CD4-positive, alpha-beta T cell treated with Interleukin-4 for 4 hours (primary cell): ENCODE data around the gene WHRN.

Experiments used
- DNase-seq: peaks from one replicate; pipeline ENCODE4 v3.0.0-alpha.2; 2020

WHRN gene

DNA sequence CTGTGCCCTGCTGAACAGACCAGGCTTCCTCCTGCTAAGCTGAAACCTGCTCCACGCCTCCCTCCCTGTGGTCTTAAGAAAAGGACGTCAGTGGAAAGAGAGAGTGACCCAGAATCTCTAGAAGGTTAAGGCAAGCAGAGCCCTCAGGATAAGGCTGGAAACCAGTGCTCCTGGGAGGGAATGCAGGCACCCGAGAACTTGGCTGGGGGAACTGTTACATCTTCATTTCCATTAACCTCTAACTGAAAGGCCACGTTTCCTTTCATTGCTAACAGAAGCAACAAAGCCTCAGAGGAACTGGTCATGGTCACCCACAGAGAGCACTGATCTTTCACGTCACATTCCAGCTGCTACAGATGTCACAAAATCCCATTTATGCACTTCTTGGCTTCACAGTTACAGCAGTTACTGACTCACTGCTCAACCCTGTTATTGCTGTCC is 91.4 kb downstream of the WHRN start:
- DNase-seq: no peak

DNA sequence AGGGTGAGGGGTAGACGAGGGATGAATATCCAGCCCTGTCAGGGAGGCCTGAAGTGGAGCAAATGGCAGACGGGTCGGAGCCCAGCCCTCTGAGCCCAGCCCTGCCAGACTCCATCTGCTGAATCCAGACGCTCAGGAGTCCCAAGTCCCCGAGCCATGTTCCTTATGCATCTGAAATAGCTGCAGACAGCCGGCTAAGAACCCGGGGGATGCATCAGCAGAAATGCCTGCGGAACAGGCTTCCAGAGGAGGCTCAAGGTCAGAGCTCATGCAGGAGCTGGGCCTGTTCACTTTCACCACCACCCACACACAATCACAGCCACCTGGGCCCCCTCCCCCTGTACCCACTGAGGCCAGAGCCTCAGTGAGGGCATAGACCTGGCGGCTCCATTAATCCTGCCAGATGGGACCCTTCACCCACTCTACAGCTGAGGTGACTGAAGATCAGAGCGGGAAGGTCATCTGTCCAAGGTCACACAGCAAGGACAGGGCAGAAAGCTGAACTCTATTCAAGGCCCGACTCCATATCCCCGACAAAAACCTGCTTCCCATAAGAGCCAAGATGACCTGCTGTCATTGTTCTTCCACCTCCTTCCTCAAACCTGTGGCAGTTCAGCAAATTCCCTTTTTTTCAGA is 93.1 kb downstream of the WHRN start:
- DNase-seq: no peak

DNA sequence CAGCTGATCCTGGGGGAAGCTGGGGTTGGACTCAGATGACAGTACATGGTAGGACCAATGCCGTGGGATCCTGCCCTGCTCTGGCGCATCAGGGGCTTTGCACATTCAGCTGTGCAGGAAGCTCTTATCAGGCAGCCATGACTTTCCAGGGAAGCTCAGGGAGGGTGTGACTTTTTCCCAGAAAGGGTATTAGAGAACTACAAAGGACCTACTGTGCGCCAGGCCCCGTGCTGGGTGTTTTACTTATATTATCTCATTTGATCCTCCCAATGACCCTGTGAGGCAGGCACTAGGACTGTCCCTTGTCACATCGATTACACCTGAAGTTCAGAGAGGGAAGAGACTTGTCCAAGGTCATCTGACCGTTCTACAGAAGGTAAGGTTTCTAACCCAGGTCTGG is 93.8 kb downstream of the WHRN start:
- DNase-seq: no peak

- DNase-seq: no peak
These were observed 94.4 kb downstream of the WHRN start for GRCh38 chr9:114410910-114411309.

DNA sequence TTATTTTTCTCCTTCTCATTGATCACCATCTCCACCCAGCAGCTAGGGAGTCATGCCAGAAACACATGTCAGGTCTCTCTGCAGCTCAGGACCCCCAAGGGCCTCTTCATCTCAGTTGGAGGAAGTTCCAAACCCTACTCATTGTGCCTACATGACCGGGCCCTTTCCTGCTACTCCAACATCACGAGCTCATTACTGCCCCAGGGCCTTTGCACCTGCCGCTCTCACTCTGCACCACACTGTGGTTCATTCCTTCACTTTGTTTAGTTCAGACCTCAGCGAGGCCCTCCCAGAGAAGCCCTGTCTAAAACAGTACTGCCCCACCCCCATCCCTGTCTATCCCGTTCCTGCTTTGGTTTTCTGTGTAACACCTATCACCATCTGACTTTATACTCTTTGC is 95.4 kb downstream of the WHRN start:
- no peak for DNase-seq

- no peak for DNase-seq
These were observed 96.0 kb downstream of the WHRN start for GRCh38 chr9:114409103-114409780.

DNA sequence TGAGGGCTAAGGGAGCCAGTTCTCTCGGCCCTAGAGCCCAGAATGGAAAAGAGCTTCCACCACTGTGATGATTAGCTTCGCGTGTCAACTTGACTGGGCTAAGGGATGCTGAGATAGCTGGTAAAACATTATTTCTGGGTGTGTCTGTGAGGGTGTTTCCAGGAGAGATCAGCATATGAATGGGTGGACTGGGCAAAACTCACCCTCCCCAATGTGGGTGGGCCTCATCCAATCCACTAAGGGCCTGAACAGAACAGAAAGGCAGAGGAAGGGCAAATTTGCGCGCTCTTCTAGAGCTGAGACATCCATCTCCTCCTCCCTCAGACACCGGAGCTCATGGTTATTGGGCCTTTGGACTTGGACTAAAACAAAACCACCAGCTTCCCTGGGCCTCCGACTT is 96.6 kb downstream of the WHRN start:
- no peak for DNase-seq

DNA sequence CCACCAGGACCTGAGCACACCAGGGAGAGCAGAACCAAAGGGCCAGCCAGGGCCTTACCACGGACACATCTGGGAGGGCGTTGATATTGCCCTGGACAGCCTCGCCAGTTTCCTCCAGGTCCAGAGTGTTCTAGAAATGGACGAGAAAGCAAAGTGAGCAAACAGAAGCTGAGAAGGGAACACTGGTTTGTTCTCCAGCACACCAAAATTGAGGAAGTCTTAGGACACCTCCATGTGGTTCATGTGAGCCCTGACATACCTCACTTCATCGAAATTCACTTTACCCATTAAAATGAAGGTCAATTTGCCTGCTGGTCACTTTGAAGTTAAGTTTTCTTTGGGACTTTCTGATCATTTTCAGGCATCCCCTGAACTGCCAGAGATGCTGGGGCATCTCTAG is 97.4 kb downstream of the WHRN start:
- DNase-seq: no peak

- no peak for DNase-seq
These were observed 98.8 kb downstream of the WHRN start for GRCh38 chr9:114406441-114406840.

GRCh38 chr9:114405294-114406034 is 99.8 kb downstream of the WHRN start:
- peak; percentile 83 for DNase-seq

DNA sequence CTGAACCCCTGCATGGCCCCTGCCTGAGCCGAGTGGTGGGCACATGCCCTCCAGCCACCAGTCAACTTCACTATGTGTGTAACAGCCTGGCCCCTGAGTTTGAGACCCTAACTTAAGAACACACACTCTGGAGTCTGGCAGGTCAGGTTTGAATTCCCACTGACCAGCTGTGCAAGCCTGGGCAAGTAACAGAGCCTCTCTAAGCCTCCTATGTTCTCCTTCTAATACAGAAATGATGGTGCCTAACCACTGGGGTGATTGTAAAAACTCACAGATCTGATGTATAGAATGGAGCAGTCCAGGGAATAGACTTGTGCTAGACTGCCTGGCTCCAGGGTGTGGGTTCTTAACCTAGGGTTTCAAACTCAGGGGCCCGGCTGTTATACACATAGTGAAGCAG is 100.7 kb downstream of the WHRN start:
- no peak for DNase-seq

DNA sequence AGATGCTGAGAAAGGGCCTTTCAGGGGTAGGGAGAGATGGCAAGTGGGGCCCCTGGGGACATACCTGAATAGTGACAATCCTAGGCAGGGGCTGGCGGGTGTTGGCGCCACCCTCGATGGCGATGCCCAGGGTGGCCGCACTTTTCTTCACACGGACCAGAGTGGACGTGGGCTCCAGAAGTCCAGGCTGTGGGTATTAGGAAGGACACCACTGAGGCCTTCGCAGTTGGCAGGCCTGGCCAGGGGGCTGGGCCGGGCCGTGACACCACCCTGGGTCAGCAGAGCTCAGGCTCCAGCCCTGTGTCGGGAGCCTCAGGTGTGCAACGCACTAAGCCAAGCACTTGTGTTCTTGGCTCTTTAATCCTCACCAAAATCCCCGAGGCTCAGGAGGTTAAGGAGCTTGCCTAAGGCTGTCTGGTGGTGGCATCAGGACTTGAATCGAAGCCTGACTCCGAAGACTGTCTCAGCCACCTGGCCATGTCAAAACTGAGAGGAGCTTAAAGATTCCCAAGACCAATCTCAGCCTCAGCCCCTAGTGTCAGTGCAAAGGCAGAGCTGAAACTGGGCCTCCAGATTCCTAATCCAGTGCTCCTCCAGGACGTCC is 102.0 kb downstream of the WHRN start:
- DNase-seq: no peak

- no peak for DNase-seq
These were observed 103.9 kb downstream of the WHRN start for GRCh38 chr9:114401344-114401743.

DNA sequence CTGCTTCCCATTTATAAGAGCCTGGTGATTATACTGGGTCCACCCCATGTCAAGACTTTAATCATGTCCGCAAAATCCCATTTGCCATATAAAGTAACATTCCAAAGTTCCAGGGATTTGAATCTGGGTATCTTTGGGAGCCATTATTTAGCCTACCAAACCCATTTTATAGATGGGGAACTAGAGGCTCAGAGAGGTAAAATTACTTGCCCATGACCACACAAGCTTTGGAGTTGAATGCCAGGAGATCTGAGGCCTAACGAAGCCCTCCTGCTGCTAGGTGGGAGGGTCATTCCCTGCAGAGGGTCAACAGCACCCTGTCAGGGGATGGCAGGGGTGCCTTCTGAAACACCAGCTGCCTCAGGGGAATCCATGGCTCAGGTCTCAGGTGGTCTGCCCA is 104.5 kb downstream of the WHRN start:
- no peak for DNase-seq

DNA sequence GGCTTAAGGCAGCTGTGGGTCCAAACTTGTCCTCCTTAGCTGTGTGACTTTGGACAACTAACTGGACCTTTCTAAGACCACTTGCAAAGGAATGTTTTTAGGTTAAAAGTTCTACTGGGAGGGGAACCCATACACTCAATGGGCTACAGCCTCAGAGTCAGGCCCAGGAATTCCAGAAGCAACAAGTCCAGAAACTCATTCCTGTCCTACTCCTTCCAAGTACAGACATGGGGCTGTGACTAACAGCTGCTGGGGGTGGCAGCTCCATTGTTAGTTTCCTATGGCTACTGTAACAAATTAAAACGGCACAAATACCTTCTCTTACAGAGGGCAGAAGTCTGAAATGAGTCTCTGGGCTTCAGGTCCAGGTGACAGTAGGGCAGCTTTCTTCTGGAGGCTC is 105.1 kb downstream of the WHRN start:
- DNase-seq: no peak

- no peak for DNase-seq
These were observed 105.9 kb downstream of the WHRN start for GRCh38 chr9:114399381-114399780.

GRCh38 chr9:114397848-114398605 is 107.2 kb downstream of the WHRN start:
- peak; percentile 93 for DNase-seq

- DNase-seq: no peak
These were observed 107.9 kb downstream of the WHRN start for GRCh38 chr9:114397219-114397847.

GRCh38 chr9:114396558-114397218 is 108.6 kb downstream of the WHRN start:
- no peak for DNase-seq

GRCh38 chr9:114395768-114396167 is 109.5 kb downstream of the WHRN start:
- DNase-seq: no peak

DNA sequence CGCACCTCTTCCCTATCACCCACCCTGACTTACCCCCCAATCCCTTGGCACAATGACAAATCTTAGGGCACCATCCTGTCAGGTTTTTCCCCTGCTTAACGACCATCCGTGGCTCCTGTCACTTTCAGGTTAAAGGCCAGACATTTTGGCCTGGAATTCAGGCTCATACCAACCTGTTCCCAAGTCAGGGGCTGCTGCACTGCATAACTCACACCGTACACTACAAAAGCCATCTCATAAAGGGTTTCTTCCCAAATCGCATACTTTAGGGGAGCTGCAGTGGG is 110.0 kb downstream of the WHRN start:
- DNase-seq: no peak
